ENCODE measurements around the gene PI4KA.

PI4KA gene

GRCh38 chr22:20805972-20806471, 52.6 kb downstream of the PI4KA start:
- no peak overlapping the region for H3K4me3 ChIP-seq (ENCODE audit: low read depth, low read length)
- CTCF ChIA-PET = interaction anchor here (0.6 to 2.5 kb wide), 5 partner anchors 12 to 176 kb away, joined by 3 to 11 read pairs (median 4); partner anchors contain the start of genes CRKL and LZTR1
- no peak for DNase-seq (ENCODE audit: low read depth, low spot score)
- no peak for TF ChIP-seq CTCF (IDR thresholded peaks at IDR 0.05; ENCODE audit: insufficient read depth, low read length, missing control alignments)
- POLR2A ChIA-PET = no interaction called here

GRCh38 chr22:20804650-20805049, 54.0 kb downstream of the PI4KA start:
- POLR2A ChIA-PET = no interaction called here

GRCh38 chr22:20803696-20804324, 54.8 kb downstream of the PI4KA start:
- no peak overlapping the region for H3K4me3 ChIP-seq (ENCODE audit: low read depth, low read length)
- ChIA-PET POLR2A (no interaction called here), CTCF (interaction anchor here (0.6 to 3.3 kb wide), 16 partner anchors 8 to 117 kb away, joined by 3 to 16 read pairs (median 5); no protein-coding TSS in a partner anchor)
- peak; percentile 76 for TF ChIP-seq CTCF (IDR thresholded peaks at IDR 0.05; ENCODE audit: insufficient read depth, low read length, missing control alignments)
- DNase-seq (ENCODE audit: low read depth, low spot score) = no peak

More at GRCh38 chr22:20804650-20805049, 54.0 kb downstream of the PI4KA start:
- H3K4me3 ChIP-seq (ENCODE audit: low read depth, low read length) = no peak overlapping the region
- TF ChIP-seq CTCF (IDR thresholded peaks at IDR 0.05; ENCODE audit: insufficient read depth, low read length, missing control alignments) = no peak
- CTCF ChIA-PET = interaction anchor here (0.6 to 3.3 kb wide), 13 partner anchors 9 to 116 kb away, joined by 3 to 16 read pairs (median 5); no protein-coding TSS in a partner anchor
- no peak for DNase-seq (ENCODE audit: low read depth, low spot score)

- H3K4me3 ChIP-seq (ENCODE audit: low read depth, low read length) = no peak overlapping the region
- no peak for TF ChIP-seq CTCF (IDR thresholded peaks at IDR 0.05; ENCODE audit: insufficient read depth, low read length, missing control alignments)
- ChIA-PET POLR2A (no interaction called here), CTCF (interaction anchor here (1.2 to 3.3 kb wide), 4 partner anchors 10 to 19 kb away, joined by 5 to 16 read pairs (median 9); no protein-coding TSS in a partner anchor)
- no peak for DNase-seq (ENCODE audit: low read depth, low spot score)
Observed at GRCh38 chr22:20802922-20803553, 55.6 kb downstream of the PI4KA start.

GRCh38 chr22:20802452-20802851, 56.2 kb downstream of the PI4KA start:
- DNase-seq (ENCODE audit: low read depth, low spot score) = no peak
- no peak for TF ChIP-seq CTCF (IDR thresholded peaks at IDR 0.05; ENCODE audit: insufficient read depth, low read length, missing control alignments)
- ChIA-PET POLR2A (no interaction called here), CTCF (interaction anchor here (1.0 to 3.3 kb wide), 3 partner anchors 9 to 18 kb away, joined by 3 to 16 read pairs (median 12); no protein-coding TSS in a partner anchor)
- H3K4me3 ChIP-seq (ENCODE audit: low read depth, low read length) = no peak overlapping the region

GRCh38 chr22:20799449-20799848, 59.2 kb downstream of the PI4KA start:
- no peak for DNase-seq (ENCODE audit: low read depth, low spot score)
- CTCF ChIA-PET = interaction anchor here (0.9 to 1.3 kb wide), 2 partner anchors 15 to 86 kb away, joined by 4 to 5 read pairs; no protein-coding TSS in a partner anchor
- no peak overlapping the region for H3K4me3 ChIP-seq (ENCODE audit: low read depth, low read length)
- no peak for TF ChIP-seq CTCF (IDR thresholded peaks at IDR 0.05; ENCODE audit: insufficient read depth, low read length, missing control alignments)
- POLR2A ChIA-PET = no interaction called here
